LNCaP clone FGC (cell line): Measurements from ENCODE around the gene EIF5AL1.
"Not testable (repeated sequence)": the region's sequence is repeated elsewhere in the genome, so short reads cannot be mapped to it uniquely, and the experiment has no call there.

Experiments used
- DNase-seq: peaks from one replicate; pipeline ENCODE4 v3.0.0-alpha.2; 2011; ENCODE audit warnings: low read depth
- H3K4me3 ChIP-seq: 2 replicates; pipeline ENCODE4 v1.5.1; 2011; ENCODE audit warnings: mild to moderate bottlenecking, low read depth, low read length, control low read depth
- TF ChIP-seq, protein P1 (sequence below): IDR thresholded peaks from 2 replicates; pipeline ENCODE4 v1.5.1; 2012; ENCODE audit warnings: mild to moderate bottlenecking; ENCODE audit not compliant: control insufficient read depth, insufficient read depth; ENCODE audit errors: extremely low read depth

Gene EIF5AL1

DNA sequence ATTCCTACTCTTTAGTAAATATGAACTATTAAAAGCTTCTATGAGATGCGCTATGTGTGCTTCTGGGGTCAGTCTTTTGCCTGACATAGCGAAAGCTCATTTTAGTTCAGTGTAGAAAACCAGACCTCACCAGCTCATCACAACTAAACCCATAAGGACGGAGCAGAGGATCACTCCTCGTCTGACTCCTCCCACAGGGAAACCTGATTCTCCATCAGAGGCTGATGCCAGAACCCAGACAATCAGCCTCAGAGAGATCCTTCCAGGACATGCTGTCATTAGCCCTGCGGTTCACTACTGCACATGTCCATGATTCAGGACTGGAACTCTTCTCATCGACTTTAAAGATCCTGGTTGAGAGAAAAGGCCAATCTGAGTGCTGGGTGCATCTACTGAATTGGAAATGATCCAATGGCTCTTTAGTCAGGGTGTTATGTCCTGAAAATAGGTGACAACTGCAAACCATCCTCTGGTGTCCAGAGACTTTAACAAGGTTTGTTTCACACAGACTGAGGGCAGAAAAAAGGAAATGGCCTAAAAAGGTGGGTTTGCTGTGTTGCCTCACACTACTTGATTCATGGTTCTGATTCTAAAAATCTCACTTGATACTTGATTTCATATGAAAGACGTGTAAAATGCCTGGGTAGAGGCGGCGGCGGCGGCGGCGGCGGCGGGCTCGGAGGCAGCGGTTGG lies at the start of gene EIF5AL1:
Gene EIF5AL1 (plus strand): TSS at position 643 of the 693 bp plus-strand sequence. CDS start 117 bp downstream, outside the sequence.
- DNase-seq, H3K4me3 ChIP-seq: not testable (repeated sequence)

DNA sequence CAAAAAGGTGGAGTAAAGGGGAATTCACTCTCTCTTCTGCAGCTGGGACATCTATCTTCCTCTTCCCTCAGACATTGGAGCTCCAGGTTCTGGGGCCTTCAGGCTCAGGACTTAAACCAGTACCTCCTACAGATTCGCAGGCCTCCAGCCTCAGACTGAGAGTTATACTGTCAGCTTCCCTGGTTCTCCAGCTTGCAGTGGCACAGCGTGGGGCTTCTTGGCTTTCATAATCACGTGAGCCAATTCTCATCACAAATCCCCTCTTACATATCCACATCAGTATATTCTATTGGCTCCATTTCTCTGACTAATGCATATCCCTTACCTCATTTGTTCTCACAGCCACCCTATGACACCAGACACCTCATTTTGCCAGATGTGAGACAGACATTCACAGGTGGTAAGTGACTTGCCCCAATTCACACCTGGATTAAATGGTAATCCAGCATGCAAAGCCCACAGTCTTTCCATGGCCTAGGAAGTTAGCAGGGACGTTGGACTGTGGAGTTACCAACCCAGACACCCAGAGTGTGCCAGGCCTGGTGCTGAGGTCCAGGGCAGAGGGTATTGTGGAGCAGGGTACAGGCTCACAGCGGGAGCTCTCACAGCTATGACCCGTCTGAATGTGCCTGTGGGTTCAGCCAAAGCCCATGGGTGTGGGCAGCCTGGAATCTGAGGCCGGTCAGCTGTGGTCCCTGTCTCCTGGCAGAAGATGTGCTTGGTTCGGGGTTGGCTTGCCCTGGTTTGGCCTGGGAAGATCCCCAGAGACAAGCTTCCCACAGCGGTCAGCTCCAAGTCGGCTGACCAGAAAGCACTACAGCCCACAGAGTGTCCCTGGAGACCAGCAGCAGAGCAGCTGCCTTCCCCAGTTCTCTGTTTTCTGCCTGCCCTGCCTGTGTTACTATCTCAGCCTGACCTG lies 48.5 kb upstream of the EIF5AL1 start:
- DNase-seq: no peak
- TF ChIP-seq, protein P1, sequence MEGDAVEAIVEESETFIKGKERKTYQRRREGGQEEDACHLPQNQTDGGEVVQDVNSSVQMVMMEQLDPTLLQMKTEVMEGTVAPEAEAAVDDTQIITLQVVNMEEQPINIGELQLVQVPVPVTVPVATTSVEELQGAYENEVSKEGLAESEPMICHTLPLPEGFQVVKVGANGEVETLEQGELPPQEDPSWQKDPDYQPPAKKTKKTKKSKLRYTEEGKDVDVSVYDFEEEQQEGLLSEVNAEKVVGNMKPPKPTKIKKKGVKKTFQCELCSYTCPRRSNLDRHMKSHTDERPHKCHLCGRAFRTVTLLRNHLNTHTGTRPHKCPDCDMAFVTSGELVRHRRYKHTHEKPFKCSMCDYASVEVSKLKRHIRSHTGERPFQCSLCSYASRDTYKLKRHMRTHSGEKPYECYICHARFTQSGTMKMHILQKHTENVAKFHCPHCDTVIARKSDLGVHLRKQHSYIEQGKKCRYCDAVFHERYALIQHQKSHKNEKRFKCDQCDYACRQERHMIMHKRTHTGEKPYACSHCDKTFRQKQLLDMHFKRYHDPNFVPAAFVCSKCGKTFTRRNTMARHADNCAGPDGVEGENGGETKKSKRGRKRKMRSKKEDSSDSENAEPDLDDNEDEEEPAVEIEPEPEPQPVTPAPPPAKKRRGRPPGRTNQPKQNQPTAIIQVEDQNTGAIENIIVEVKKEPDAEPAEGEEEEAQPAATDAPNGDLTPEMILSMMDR: no peak
- H3K4me3 ChIP-seq: no peak overlapping the region

DNA sequence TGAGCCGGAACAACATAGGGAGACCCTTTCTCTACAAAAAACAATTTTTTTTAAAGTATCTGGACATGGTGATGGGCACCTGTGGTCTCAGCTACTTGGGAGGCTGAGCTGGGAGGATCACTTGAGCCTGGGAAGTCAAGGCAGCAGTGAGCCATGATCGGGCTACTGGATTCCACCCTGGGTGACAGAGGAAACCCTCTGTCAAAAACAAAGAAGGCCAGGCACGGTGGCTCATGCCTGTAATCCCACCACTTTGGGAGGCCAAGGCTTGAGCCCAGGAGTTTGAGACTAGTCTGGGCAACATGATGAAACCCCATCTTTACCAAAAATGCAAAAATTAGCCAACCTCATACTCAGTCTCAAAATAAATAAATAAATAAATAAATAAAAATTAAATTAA lies 47.0 kb upstream of the EIF5AL1 start:
- no peak overlapping the region for H3K4me3 ChIP-seq
- TF ChIP-seq, protein P1: no peak
- no peak for DNase-seq

DNA sequence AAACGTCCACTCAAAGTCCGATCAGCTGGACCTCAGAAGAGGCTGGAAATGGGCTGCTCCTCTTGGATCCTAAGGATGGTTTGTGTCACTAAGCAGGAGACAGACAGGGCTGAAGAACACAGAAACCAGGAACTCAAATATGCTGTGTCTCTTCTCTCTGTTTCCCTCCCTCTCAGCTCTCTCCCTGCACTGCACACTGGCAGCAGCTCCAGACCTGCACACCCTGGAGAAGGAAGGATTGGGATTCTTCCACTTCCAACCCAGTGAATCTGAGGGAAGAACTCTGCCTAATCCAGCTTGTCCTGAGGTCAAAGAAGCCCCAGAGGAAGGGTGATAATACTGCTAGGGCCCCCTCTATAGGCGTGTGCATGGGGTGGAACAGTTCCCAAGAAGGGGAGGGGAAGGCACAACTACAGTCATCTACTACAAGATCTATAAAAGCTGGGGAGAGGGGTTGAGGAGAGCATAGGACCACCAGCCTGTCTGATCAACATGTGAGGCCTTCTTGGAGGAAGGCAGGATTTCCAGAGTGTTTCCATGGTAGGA lies 44.2 kb upstream of the EIF5AL1 start:
- TF ChIP-seq, protein P1: no peak
- H3K4me3 ChIP-seq: no peak overlapping the region
- no peak for DNase-seq

DNA sequence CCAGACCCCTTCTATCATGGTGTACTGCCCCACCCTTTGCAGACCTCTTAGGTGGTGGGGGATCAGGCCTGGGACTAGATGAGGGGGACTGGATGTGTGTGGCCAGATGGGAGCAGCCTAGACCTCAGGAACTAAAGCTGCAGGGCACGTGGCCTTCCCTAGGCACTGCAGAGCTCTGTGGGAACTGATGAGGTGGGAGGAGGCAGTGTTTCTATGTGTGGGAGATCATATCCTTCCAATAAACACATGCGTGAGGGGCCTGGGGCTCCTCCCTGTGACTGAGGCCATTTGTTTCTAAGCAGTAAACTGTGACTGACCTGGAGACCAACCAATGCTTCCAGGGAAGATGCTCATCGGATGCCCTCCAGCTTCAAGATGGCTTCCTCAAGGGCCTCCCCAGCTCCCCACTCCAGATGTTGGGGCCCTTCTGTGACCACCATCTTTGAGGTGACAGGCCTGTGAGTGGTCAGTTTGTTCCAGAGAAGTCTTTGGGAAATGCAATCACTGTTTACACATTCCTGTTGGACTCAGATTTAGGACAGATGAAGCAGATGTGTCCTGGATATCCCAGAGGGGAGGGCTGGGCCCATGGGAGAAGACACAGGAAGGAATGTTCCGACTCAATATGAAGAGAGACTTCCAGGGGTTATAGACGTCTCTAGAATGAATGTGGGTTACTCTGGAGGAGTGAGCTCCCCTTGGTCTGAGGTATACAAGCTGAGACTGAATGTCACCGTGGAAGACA lies 43.3 kb upstream of the EIF5AL1 start:
- H3K4me3 ChIP-seq: no peak overlapping the region
- TF ChIP-seq, protein P1: no peak
- DNase-seq: no peak

DNA sequence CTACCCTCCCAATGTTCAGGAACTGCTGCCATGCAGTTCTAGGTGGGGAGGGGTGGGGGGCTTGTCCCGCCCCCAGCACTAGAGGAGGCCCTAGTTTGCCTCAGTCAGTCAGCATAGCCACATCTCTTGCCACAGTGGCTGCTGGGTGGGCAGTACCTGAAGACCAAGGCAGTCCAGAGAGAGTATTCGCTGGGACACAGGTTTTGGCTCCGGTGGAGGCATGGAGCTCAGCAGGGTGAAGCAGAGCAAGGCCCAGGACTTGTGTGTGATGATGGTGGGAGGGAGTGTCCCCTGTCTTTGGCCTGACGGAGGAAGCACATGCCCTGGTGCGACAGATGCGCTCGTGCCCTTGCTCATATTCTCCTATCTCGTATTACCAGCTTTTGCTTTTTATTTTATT lies 42.2 kb upstream of the EIF5AL1 start:
- H3K4me3 ChIP-seq: no peak overlapping the region
- no peak for DNase-seq
- TF ChIP-seq, protein P1: no peak
